ENCODE results near the gene SNX4.

The SNX4 gene

GRCh38 chr3:125403789-125404188 lies 116.2 kb downstream of the SNX4 start:
- no peak for DNase-seq (ENCODE audit: low read depth)

- no peak for DNase-seq (ENCODE audit: low read depth)
Observed at GRCh38 chr3:125402639-125403038, 117.4 kb downstream of the SNX4 start.

GRCh38 chr3:125401402-125401801 lies 118.6 kb downstream of the SNX4 start:
- DNase-seq (ENCODE audit: low read depth) = no peak

- DNase-seq (ENCODE audit: low read depth) = no peak
Observed at GRCh38 chr3:125398952-125399351, 121.0 kb downstream of the SNX4 start.

Measured in stimulated activated CD8-positive, alpha-beta memory T cell treated with anti-CD3 and anti-CD28 coated beads, Interleukin-4, amount 100 ng/mL, for 24 hours (primary cell).